DND-41 (cell line): Measurements from ENCODE around the gene NPHP4.

ENCODE experiments used
- ATAC-seq: fragments of 200-7000 bp; cut with Tn5 transposase; 3 replicates; pipeline ENCODE4 v1.9.1; 2021; ENCODE audit warnings: low read depth; ENCODE audit not compliant: insufficient read depth
- DNase-seq: peaks from one replicate; pipeline ENCODE4 v3.0.0-alpha.2; 2020
- H2AFZ ChIP-seq: 2 replicates; pipeline ENCODE4 v1.6.0; 2012; ENCODE audit warnings: low read depth, low read length
- H3K27ac ChIP-seq: 2 replicates; pipeline ENCODE4 v1.5.1; 2012; ENCODE audit warnings: low read length, inconsistent platforms
- H3K27me3 ChIP-seq: fragments of 200-600 bp; sonication (generic); 2 replicates; pipeline ENCODE4 v1.6.0; 2012; ENCODE audit warnings: low read length, mild to moderate bottlenecking, inconsistent platforms; ENCODE audit not compliant: insufficient read depth, poor library complexity
- H3K36me3 ChIP-seq: 2 replicates; pipeline ENCODE4 v1.5.1; 2012; ENCODE audit warnings: low read length, inconsistent platforms; ENCODE audit not compliant: insufficient read depth
- H3K4me1 ChIP-seq: 2 replicates; pipeline ENCODE4 v1.5.1; 2012; ENCODE audit warnings: mild to moderate bottlenecking, low read length; ENCODE audit not compliant: insufficient read depth
- H3K4me2 ChIP-seq: 2 replicates; pipeline ENCODE4 v1.6.0; 2012; ENCODE audit warnings: mild to moderate bottlenecking, moderate library complexity, low read length, inconsistent platforms; ENCODE audit not compliant: insufficient read depth
- H3K4me3 ChIP-seq, 2 experiments: fragments of 200-600 bp in 1 of 2; shearing (Covaris generic) in 1 of 2; 2 replicates each; pipeline ENCODE4 v1.5.1; 2012 to 2016; ENCODE audit warnings: inconsistent platforms in 2 of 2, low read length in 2 of 2, mild to moderate bottlenecking in 2 of 2, low read depth in 1 of 2, moderate library complexity in 1 of 2
- H3K79me2 ChIP-seq: 2 replicates; pipeline ENCODE4 v1.6.0; 2012; ENCODE audit warnings: low read length, inconsistent platforms; ENCODE audit not compliant: insufficient read depth
- H3K9ac ChIP-seq: 2 replicates; pipeline ENCODE4 v1.6.0; 2012; ENCODE audit warnings: low read depth, mild to moderate bottlenecking, inconsistent platforms, low read length, moderate library complexity
- H3K9me3 ChIP-seq: 2 replicates; pipeline ENCODE4 v1.5.1; 2012; ENCODE audit warnings: low read length, moderate library complexity, mild to moderate bottlenecking, inconsistent platforms; ENCODE audit not compliant: insufficient read depth, severe bottlenecking
- H4K20me1 ChIP-seq: 2 replicates; pipeline ENCODE4 v1.6.0; 2012; ENCODE audit warnings: low read length; ENCODE audit not compliant: insufficient read depth
- CTCF ChIP-seq: IDR thresholded peaks from 2 replicates; pipeline ENCODE4 v1.5.1; 2012; ENCODE audit warnings: borderline replicate concordance, low read length, moderate library complexity, mild to moderate bottlenecking; ENCODE audit not compliant: poor library complexity, severe bottlenecking; ENCODE audit errors: extremely low read depth
- EZH2 ChIP-seq: IDR thresholded peaks from 3 replicates; pipeline ENCODE4 v1.6.1; 2012; ENCODE audit warnings: borderline replicate concordance, low read depth, mild to moderate bottlenecking, moderate library complexity, low read length, inconsistent platforms; ENCODE audit not compliant: severe bottlenecking

NPHP4 gene

GRCh38 chr1:5832916-5833895, 159.0 kb downstream of the NPHP4 start:
- H3K27ac ChIP-seq, result no peak overlapping the region
- H3K27me3 ChIP-seq, result peaks cover 12% of the 10 kb centered on the region
- H4K20me1 ChIP-seq, result peaks cover 9% of the 10 kb centered on the region; the same call in 1 of the 2 replicates
- no peaks in the 10 kb centered on the region for H3K79me2 ChIP-seq
- H2AFZ ChIP-seq, result no peak overlapping the region
- H3K9me3 ChIP-seq, result no peaks in the 10 kb centered on the region
- DNase-seq (no peak), ATAC-seq (no peak)
- H3K4me1 ChIP-seq, result no peaks in the 10 kb centered on the region
- no peak overlapping the region for H3K4me3 ChIP-seq
- H3K36me3 ChIP-seq, result no peaks in the 10 kb centered on the region
- no peak overlapping the region for H3K9ac ChIP-seq
- H3K4me2 ChIP-seq, result no peak overlapping the region
- no peak for TF ChIP-seq EZH2
- no peak for TF ChIP-seq CTCF

DNA sequence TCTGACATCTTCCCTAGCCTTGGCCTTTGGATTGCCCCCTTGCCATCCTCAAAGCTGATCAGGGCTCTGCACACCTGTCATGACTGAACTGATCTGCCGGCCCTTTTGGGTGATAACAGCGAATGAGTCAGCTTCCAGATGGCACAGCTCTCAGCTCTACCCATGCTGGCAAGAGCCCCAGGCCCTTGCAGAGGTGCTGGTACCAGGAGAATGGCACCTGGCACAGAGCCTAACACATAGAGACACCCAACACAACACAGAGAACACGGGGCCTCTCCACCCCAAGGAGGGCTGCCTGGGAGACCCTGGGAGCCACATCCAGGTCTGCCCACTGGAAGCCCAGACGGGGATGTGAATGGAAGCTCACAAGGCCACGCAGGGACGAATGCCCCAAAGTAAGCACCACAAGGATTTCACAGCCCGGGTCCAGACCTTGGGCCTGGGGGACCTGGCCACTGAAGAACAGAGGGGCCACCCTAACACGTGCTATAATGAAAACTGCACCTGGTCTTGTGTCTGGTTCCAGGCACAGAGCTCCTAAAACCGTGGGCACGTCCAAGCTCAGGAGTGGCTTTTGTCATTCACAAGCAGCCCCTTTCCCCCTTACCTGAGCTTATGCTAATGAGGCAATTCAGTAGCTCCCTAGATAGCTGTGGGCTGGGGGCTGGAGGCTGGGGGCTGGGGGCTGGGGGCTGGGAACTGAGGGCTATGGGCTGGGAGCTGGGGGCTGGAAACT, 160.5 kb downstream of the NPHP4 start:
- Histone ChIP-seq H2AFZ (no peak overlapping the region), H3K4me2 (no peak overlapping the region), H3K4me1 (no peaks in the 10 kb centered on the region), H3K36me3 (no peaks in the 10 kb centered on the region), H3K4me3 (no peak overlapping the region), H3K9me3 (no peaks in the 10 kb centered on the region), H3K27ac (no peak overlapping the region), H3K79me2 (no peaks in the 10 kb centered on the region), H3K9ac (no peak overlapping the region), H4K20me1 (0 out of 2 replicates have a peak, but pooled peaks cover 4% of the 10 kb centered on the region), H3K27me3 (peaks cover 5% of the 10 kb centered on the region)
- TF ChIP-seq CTCF, result no peak
- TF ChIP-seq EZH2, result no peak
- ATAC-seq (no peak), DNase-seq (no peak)

DNA sequence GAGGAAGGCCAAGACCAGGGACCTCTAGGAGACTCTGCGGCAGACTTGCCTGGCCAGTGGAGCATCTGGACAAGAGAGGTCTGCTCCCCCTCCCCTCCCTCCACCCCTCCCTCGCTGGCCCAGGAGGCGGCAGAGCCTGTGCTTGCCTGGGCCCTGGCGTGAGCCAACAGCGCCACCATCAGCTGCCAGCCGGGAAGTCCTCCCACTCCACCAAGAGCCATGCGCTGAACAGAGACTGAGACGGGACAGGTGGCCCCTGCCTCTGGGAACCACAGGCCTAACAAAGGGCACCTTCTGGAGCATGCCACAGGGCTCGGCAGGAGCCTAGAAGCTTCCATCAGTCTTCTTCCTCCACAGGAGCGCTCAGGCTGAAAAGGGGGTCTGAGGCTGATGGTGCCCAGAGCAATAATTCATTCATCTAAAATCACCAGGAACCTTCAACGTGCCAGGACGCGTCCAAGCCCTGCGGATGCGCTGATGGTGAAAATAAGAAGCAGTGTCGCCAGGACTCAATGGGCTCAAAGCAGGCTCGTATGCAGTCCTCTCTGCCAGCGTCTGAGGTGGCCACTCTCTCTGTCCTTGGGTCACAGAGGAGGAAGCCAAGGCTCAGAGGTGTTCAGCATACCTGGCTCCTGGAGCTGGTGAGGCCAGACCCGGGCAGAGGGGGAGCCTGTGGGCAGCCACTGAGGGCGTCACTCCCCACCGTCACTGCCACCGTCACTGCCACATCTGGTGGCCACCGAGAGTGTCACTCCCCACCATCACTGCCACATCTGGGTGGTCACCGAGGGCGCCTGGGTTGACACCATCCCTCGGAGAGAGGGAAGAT, 161.2 kb downstream of the NPHP4 start:
- Histone ChIP-seq H3K4me3 (no peak overlapping the region), H2AFZ (no peak overlapping the region), H4K20me1 (no peaks in the 10 kb centered on the region), H3K27me3 (no peaks in the 10 kb centered on the region), H3K9ac (no peak overlapping the region), H3K4me1 (no peaks in the 10 kb centered on the region), H3K36me3 (no peaks in the 10 kb centered on the region), H3K4me2 (no peak overlapping the region), H3K9me3 (no peaks in the 10 kb centered on the region), H3K79me2 (no peaks in the 10 kb centered on the region), H3K27ac (no peak overlapping the region)
- no peak for ATAC-seq
- DNase-seq, result no peak
- peak; percentile 38 for TF ChIP-seq CTCF
- no peak for TF ChIP-seq EZH2
